Subcutaneous adipose tissue (tissue), 4 donors: ENCODE measurements around the gene LDLRAD4. TPM values are rescaled to one million over a fixed set of nuclear protein-coding genes. Genes with fewer than 3 reads are reported as not detected.

Experiments
- total RNA-seq, 4 donors: library from RNA; depleted of rRNA; stranded (reverse); fragments of >200 nt; gene quantifications; one replicate each; pipeline ENCODE4 v1.1.0, GENCODE V29; 2016
- TF ChIP-seq, protein P1 (sequence below): fragments of 450-650 bp; IDR thresholded peaks from one replicate; pipeline ENCODE4 v1.5.1; 2016; ENCODE audit warnings: low read depth, mild to moderate bottlenecking, control low read depth, antibody characterized with exemption, moderate library complexity

The LDLRAD4 gene
- total RNA-seq, 4 donors from 2014 or later: 16.4 to 28.4 (median 21.6) TPM

DNA sequence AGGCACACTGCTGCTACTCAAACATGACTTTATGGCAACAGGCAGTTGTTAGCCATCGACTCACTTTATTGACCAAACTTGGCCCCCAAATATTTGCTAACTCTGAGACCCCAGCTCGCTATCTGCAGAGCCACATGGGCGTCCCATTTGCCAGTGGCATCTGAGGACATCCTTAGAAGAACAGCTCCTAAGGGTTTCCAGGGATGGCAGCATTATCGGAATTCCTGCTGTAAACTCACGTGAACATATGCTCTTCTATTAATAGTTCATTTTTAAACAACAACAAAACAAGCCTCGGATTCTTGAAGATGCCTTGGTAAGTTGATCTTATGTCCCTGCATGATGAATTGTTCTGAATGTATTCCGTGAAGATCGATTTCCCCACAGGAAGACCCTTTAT lies 181.0 kb downstream of the LDLRAD4 start:
- TF ChIP-seq, protein P1, sequence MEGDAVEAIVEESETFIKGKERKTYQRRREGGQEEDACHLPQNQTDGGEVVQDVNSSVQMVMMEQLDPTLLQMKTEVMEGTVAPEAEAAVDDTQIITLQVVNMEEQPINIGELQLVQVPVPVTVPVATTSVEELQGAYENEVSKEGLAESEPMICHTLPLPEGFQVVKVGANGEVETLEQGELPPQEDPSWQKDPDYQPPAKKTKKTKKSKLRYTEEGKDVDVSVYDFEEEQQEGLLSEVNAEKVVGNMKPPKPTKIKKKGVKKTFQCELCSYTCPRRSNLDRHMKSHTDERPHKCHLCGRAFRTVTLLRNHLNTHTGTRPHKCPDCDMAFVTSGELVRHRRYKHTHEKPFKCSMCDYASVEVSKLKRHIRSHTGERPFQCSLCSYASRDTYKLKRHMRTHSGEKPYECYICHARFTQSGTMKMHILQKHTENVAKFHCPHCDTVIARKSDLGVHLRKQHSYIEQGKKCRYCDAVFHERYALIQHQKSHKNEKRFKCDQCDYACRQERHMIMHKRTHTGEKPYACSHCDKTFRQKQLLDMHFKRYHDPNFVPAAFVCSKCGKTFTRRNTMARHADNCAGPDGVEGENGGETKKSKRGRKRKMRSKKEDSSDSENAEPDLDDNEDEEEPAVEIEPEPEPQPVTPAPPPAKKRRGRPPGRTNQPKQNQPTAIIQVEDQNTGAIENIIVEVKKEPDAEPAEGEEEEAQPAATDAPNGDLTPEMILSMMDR: no peak

DNA sequence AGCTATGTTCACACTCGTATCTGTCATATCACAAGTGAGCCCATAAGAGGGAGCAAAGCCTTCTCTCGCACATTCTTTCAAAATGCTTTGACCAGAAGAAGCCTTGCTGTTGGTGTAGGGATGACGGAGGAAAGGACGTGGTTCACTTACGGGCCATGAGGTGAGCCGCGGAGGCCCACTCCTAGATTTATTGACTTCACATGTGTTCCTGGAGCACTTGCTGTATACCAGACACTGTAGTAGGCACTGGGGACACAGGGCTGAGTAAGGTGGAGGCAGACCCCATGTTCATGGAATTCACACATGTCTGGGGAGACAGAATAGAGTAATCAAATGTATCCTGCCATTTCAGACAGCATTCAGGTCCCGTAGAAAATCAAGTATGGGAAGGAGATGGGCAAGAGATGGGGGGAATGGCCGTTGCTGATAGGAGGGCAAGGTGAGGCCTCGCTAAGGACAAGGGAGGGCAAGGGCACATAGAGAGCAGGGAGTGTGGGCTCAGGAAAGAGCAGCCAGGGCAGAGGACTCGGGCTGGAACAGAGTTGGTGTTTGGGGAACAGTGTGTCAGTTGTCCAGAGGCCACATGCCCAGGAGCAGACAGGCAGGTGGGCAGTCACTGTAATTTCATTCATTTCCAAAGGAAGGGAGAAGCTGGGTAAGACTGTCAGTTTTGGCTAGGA lies 182.2 kb downstream of the LDLRAD4 start:
- TF ChIP-seq, protein P1: no peak

DNA sequence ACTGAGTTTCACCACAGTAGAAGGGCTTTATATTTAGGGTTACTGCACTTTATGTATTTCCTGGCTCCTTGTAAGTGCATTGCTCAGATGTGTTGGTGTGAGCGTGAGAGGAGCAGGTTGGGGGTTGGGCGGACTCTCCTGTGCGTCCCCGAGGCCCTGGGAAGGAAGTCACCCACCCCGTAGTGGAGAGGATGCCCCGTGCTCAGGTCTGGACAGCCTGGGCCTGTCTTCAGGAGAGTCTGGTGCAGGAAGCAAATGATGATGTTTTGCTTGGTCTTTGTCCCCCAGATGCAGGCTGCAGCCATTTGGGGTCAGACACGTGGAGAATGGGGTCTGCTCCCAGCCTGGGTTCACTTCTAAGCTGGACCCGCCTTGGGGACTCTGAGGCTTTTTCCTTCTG lies 182.8 kb downstream of the LDLRAD4 start:
- TF ChIP-seq, protein P1: no peak

DNA sequence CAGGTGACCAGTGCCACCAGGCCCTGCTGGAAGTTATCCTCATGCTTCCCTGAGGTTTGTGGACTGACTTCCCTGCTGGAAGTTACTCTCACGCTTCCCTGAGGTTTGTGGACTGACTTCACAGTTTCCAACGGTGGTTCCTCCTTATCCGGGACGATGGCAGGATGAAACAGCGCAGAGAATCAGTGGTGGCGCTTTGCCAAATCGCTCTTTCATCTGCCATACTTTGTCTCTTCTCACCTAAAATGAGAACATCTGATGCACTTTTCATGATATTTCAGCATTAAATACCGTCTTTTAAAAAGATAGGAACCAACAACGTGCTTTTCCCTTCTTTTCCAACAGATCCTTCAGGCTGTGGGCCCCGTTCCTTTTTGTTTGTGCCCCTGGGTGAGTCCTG lies 183.3 kb downstream of the LDLRAD4 start:
- TF ChIP-seq, protein P1: no peak

DNA sequence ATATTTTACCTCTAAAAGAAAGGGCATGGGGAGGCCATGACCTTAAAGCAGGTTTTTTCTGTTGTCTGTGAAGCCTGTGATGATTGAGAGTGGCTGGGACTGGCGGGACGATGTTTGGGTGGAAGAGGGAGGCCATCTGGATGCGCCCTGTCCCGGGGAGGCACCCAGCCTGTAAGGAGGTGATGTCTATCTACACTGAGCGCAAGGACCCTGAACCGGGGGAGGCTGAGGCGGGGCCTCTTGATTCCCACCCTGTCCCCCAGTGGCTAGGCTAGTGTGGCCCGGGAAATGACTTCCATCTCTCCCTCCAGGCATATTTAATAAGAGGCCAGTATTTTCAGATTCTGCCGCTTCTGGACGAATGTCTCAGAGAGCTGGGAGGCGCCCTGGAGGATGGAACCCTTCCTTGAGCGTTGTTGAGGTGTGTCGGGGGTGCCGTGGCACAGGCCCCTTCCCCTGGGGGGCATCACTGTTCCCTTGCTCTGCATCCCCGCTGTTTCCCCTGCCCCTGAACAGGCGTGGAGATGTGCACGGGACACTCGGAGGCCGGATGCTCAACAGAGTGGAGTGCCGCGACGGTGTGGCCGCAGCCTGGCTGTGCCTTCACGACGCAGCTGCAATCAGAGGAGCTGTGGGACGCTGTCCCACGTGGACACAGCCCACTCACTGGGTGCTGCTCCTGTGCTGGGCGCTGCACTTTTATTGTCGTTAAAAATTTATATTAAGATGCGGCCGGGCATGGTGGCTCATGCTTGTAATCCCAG lies 185.4 kb downstream of the LDLRAD4 start:
- TF ChIP-seq, protein P1: no peak

DNA sequence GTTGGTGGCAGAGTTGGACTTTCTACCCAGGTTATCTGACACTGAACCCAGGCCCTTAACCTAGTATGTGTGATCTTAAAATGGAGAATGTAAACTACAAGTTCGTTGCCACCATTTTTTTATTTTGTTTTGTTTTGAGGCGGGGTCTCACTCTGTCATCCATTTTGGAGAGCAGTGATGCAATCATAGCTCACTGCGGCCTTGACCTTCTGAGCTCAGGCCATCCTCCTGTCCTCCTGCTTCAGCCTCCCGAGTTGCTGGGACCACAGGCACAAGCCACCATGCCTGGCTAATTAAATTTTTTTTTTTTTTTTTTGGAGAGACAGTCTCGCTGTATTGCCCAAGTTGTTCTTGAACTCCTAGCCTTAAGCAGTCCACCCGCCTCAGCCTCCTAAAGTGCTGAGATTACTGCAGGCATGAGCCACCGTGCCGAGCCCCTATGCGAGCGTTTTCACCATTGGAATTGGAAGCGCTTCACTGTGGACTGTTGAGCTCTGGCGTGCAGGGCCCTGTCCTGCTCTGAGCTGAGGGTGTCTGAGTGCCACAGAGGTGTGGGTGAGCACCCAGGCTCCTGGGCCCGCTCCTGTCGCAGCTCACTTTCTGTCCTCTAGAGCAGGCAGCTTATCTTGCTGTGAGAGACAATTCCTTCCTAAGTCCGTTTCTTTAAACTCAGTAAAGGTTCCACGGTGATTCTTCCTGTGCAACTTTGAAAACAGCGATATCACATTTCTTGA lies 186.9 kb downstream of the LDLRAD4 start:
- TF ChIP-seq, protein P1: no peak
